ENCODE results near the gene KDF1. TPM values are rescaled to one million over a fixed set of nuclear protein-coding genes. Genes with fewer than 3 reads are reported as not detected.

The KDF1 gene
- total RNA-seq, 1 donor, result not detected

GRCh38 chr1:26912147-26912490 lies 48.1 kb downstream of the KDF1 start:
- DNase-seq (ENCODE audit: low read depth), result no peak
- no peak for TF ChIP-seq CTCF (IDR thresholded peaks at IDR 0.05; ENCODE audit: insufficient read depth, low read length)
- no peak overlapping the region for H3K4me3 ChIP-seq (ENCODE audit: low read depth, low read length)

- H3K4me3 ChIP-seq (ENCODE audit: low read depth, low read length), result no peak overlapping the region
- DNase-seq (ENCODE audit: low read depth), result no peak
- no peak for TF ChIP-seq CTCF (IDR thresholded peaks at IDR 0.05; ENCODE audit: insufficient read depth, low read length)
Observed at GRCh38 chr1:26911399-26912146, 48.7 kb downstream of the KDF1 start.

DNA sequence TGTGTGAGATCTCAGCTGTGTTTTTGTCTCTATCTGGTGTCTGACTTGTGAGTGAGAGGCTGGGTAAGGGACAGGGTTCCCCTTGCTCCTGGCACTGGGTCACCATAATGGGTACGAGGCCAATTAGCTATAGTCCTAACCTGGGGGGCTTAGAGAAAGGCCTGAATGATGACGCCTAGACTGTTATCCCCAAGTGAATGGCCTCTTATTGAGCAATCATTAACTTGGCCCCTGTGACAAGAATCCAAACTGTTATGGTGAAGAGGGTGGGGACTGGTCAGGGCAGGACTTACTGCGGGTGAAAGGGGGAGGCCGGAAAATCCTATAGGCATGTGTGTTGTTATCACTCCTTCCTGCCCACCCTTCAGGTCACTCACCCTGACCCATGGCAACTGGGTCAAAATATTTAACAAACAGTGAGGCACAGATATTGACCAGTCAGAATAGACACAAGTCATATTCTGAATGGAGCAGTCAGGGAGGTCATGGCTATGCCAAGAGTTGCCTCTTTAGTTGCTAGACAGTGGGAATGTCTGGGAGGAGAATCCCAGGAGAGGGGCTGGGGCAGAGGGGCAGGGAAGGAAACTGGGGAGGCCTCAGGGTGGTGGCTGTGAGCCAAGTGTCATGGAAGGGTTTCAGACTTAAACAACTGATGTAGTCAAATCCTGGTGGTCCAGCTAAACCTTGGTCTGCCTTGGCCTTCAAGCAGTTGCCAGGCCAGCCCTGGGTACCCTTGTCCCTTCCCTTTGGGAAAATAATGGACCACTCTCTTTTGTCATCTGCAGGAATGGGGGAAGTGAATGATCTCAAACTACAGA lies 49.7 kb downstream of the KDF1 start:
- no peak for TF ChIP-seq CTCF (IDR thresholded peaks at IDR 0.05; ENCODE audit: insufficient read depth, low read length)
- H3K4me3 ChIP-seq (ENCODE audit: low read depth, low read length), result no peak overlapping the region
- DNase-seq (ENCODE audit: low read depth), result no peak

DNA sequence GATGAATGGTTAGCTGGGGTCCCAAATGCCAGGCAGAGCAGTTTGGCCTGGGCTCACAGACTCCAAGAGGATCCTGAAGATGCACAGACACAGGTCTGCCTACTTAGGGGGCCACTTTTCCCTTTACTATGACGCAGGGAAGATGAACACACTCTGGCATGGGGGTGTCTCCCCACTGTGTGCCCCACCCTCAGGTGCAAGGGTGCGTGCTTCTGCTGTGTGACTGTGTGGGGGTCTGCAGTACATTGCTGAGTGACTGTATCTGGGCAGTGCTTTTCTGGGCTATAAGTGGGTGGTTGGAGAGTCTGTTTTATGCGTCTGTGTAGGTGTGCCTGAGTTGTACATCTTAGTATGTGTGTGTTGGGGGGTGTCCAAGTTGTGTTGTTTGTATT lies 50.3 kb downstream of the KDF1 start:
- no peak overlapping the region for H3K4me3 ChIP-seq (ENCODE audit: low read depth, low read length)
- TF ChIP-seq CTCF (IDR thresholded peaks at IDR 0.05; ENCODE audit: insufficient read depth, low read length), result no peak
- no peak for DNase-seq (ENCODE audit: low read depth)

DNA sequence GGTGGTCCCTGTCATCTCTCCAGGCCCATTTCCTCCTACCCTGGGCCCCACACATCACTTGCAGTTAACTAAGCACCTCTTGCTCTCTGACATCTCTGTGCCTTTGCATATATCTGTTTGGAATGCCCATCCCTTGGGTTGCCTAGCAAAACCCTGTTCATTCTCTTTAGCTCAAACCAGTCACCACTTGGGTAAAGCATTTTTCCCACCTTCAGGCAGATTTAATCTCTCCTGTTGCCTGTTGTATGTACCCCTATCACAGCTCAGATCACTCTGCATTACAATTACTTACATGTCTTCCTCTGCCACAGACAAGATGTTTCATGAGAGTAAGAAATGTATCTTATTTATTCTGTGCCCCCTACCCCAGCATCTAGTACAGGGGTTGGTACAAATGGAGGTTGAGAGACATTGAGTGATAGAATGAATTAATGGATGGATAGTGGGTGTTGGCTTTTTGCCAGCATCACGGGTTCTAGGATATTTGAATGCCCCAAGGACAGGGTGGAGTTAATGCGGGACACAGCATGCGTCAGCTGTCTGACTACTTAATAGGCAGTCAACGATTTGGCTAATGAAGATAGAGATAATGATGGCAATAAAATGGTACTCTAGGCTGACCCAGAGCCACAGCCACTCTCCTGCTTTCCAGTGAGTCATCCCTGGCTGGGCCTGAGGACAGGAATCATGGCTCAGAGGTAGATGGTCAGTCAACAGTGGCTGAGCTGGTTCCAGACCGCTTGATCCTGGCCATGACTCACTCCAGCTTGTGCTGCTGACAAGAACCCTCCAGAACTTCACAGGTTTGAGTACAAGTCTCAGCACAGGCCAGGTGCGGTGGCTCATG lies 53.0 kb downstream of the KDF1 start:
- no peak for TF ChIP-seq CTCF (IDR thresholded peaks at IDR 0.05; ENCODE audit: insufficient read depth, low read length)
- peak; percentile 85 for DNase-seq (ENCODE audit: low read depth)

GRCh38 chr1:26900815-26901511 lies 59.3 kb downstream of the KDF1 start:
- no peak for TF ChIP-seq CTCF (IDR thresholded peaks at IDR 0.05; ENCODE audit: insufficient read depth, low read length)
- peak overlapping the region; percentile 99 for H3K4me3 ChIP-seq (ENCODE audit: low read depth, low read length)
- no peak for DNase-seq (ENCODE audit: low read depth)

More for the DNA sequence above, 53.0 kb downstream of the KDF1 start:
- H3K4me3 ChIP-seq (ENCODE audit: low read depth, low read length), result no peak overlapping the region
